Gastrocnemius medialis (tissue), 4 donors: ENCODE measurements around the gene RGS13. TPM values are rescaled to one million over a fixed set of nuclear protein-coding genes. Genes with fewer than 3 reads are reported as not detected.

Experiments used
- ATAC-seq, 2 donors: fragments of 150-250 bp; one replicate each; pipeline ENCODE4 v1.9.1; 2016
- DNase-seq, 2 donors: peaks; one replicate each; pipeline ENCODE4 v3.0.0-alpha.2; 2019
- H3K27ac ChIP-seq, 4 donors: fragments of 200-600 bp; sonication (generic); 1 replicate in 1 of 4; 2 replicates in 3 of 4; pipeline ENCODE4 v1.5.1; 2016 to 2018; ENCODE audit warnings: mild to moderate bottlenecking in 2 of 4, moderate library complexity in 1 of 4
- H3K27me3 ChIP-seq, 3 donors: fragments of 200-600 bp; sonication (generic) in 2 of 3; 1 replicate in 1 of 3; 2 replicates in 2 of 3; pipeline versions ENCODE4 v1.5.1 to v1.6.0; 2016 to 2019; ENCODE audit warnings: mild to moderate bottlenecking in 1 of 3, moderate library complexity in 1 of 3
- H3K36me3 ChIP-seq, 2 donors: fragments of 200-600 bp; sonication (generic) in 1 of 2; one replicate each; pipeline ENCODE4 v1.5.1; 2017 to 2018
- H3K4me1 ChIP-seq, 2 donors: fragments of 200-600 bp; sonication (generic) in 1 of 2; one replicate each; pipeline ENCODE4 v1.5.1; 2016 to 2017; ENCODE audit warnings: mild to moderate bottlenecking in 2 of 2
- H3K4me3 ChIP-seq, 4 donors: fragments of 200-600 bp; sonication (generic) in 3 of 4; 1 replicate in 1 of 4; 2 replicates in 3 of 4; pipeline ENCODE4 v1.5.1; 2016 to 2019; ENCODE audit warnings: mild to moderate bottlenecking in 2 of 4
- H3K9me3 ChIP-seq, 3 donors: fragments of 200-600 bp; sonication (generic) in 2 of 3; 1 replicate in 1 of 3; 2 replicates in 2 of 3; pipeline ENCODE4 v1.5.1; 2016 to 2019
- POLR2A ChIP-seq, 2 donors: fragments of 450-650 bp; IDR thresholded peaks; one replicate each; pipeline ENCODE4 v1.6.1; 2017; ENCODE audit warnings: antibody characterized with exemption in 2 of 2, mild to moderate bottlenecking in 2 of 2, moderate library complexity in 2 of 2
- in situ Hi-C, 4 donors: fragments of 200-750 bp; cut with MboI; loops; one replicate each; pipeline versions ENCODE4 v1.15.0 to v1.8.0; 2017; ENCODE audit warnings: low sequenced_read_pairs in 4 of 4
- intact Hi-C: fragments of 100-400 bp; cut with DNase I; formaldehyde crosslinking; loops from one replicate; pipeline ENCODE4 v1.15.1; 2023; ENCODE audit warnings: low total_unique reads
- total RNA-seq, 4 donors: library from RNA; depleted of rRNA; stranded (reverse); fragments of >200 nt; gene quantifications; one replicate each; pipeline versions ENCODE4 v1.1.0 to v1.2.3, GENCODE V29; 2016
- TF ChIP-seq, protein P1 (sequence below), 5 experiments: fragments of 450-650 bp in 3 of 5; fragments of 200-600 bp in 2 of 5; sonication (generic) in 2 of 5; IDR thresholded peaks in 4 of 5; conservative IDR thresholded peaks in 1 of 5; 1 replicate in 4 of 5; 2 replicates in 1 of 5; pipeline ENCODE4 v1.5.1; 2016 to 2019; ENCODE audit warnings: antibody characterized with exemption in 5 of 5, mild to moderate bottlenecking in 3 of 5, moderate library complexity in 3 of 5

The RGS13 gene
- total RNA-seq, 4 donors from 2014 or later: not detected

DNA sequence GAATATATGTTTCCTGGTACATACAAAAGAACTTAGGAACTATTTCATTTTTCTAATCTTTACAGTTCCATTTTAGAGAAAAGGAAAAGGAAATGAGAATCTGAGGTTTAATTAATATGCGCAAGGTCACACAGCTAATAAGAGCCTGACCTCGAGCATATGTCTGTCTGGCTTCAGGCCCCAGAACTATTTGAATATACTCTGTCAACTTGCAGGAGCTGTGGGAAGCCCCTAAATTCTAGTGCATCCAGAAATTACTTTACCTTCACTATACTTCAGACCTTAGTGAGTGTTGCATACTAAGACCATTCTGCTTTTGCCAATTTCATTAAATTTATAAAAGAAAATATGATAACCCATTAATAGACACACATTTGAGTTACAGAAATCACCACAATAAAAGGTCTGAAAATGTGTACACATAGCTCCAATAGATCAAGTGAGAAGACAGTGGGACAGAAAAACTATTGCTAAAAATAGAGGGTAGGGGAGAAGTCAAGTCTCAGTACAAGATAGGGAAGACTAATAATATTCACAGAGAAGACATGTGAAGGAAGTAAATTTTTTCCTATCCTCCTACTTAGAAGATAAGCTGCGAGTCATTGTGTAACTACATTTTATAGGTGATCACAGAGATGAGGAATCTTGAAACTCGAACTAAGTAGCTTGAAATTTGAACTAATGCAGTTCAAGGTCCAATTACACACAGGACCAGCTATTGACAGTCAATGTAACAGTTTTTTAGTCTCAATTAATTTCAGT, 3.8 kb downstream of the RGS13 start:
- H3K27me3 ChIP-seq: no peaks in the 10 kb centered on the region
- no peaks in the 10 kb centered on the region for H3K4me1 ChIP-seq
- H3K4me3 ChIP-seq: no peak overlapping the region
- intact Hi-C loops (no loop called here), in situ Hi-C loops (no loop called here)
- H3K27ac ChIP-seq: no peak overlapping the region
- TF ChIP-seq POLR2A (IDR thresholded peaks at IDR 0.05): no peak
- ATAC-seq: no peak
- no peaks in the 10 kb centered on the region for H3K9me3 ChIP-seq
- H3K36me3 ChIP-seq: no peaks in the 10 kb centered on the region
- DNase-seq: no peak

- intact Hi-C loops (no loop called here), in situ Hi-C loops (no loop called here)
- H3K4me3 ChIP-seq: no peak overlapping the region
- TF ChIP-seq, protein P1, sequence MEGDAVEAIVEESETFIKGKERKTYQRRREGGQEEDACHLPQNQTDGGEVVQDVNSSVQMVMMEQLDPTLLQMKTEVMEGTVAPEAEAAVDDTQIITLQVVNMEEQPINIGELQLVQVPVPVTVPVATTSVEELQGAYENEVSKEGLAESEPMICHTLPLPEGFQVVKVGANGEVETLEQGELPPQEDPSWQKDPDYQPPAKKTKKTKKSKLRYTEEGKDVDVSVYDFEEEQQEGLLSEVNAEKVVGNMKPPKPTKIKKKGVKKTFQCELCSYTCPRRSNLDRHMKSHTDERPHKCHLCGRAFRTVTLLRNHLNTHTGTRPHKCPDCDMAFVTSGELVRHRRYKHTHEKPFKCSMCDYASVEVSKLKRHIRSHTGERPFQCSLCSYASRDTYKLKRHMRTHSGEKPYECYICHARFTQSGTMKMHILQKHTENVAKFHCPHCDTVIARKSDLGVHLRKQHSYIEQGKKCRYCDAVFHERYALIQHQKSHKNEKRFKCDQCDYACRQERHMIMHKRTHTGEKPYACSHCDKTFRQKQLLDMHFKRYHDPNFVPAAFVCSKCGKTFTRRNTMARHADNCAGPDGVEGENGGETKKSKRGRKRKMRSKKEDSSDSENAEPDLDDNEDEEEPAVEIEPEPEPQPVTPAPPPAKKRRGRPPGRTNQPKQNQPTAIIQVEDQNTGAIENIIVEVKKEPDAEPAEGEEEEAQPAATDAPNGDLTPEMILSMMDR (IDR thresholded peaks at IDR 0.05 in 4 of 5, conservative IDR thresholded peaks at IDR 0.05 in 1 of 5): no peak
- no peak for TF ChIP-seq POLR2A (IDR thresholded peaks at IDR 0.05)
- no peaks in the 10 kb centered on the region for H3K4me1 ChIP-seq
- ATAC-seq (no peak), DNase-seq (no peak)
- no peaks in the 10 kb centered on the region for H3K36me3 ChIP-seq
- H3K27ac ChIP-seq: no peak overlapping the region
- no peaks in the 10 kb centered on the region for H3K9me3 ChIP-seq
- no peaks in the 10 kb centered on the region for H3K27me3 ChIP-seq
Observed at GRCh38 chr1:192652159-192652558, 16.2 kb downstream of the RGS13 start.

DNA sequence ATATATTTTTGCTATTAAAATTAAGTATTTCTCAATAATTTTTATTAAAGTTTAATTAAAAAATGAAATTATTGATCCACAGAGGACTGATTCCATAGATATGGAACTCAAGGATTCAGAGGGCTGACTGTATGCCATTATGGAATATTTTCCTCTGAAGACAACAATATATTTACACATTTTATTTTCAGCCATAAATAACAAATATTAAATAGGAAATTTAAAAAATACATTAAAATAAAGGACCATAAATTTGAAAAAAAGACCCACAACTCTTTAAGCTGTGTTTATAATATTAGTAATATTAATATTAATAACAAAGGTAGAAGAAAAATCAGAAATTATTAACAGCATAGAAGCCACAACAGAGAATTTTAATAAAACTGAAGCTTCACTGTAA, 18.2 kb downstream of the RGS13 start:
- ATAC-seq (no peak), DNase-seq (no peak)
- intact Hi-C loops (no loop called here), in situ Hi-C loops (no loop called here)
- H3K4me1 ChIP-seq: peaks cover 0 to 7% of the 10 kb centered on the region in 2 donors
- no peak overlapping the region for H3K27ac ChIP-seq
- H3K9me3 ChIP-seq: no peaks in the 10 kb centered on the region
- no peak for TF ChIP-seq POLR2A (IDR thresholded peaks at IDR 0.05)
- TF ChIP-seq, protein P1 (IDR thresholded peaks at IDR 0.05 in 4 of 5, conservative IDR thresholded peaks at IDR 0.05 in 1 of 5): no peak
- no peak overlapping the region for H3K4me3 ChIP-seq
- no peaks in the 10 kb centered on the region for H3K27me3 ChIP-seq
- no peaks in the 10 kb centered on the region for H3K36me3 ChIP-seq

- DNase-seq: no peak
- Histone ChIP-seq H3K4me3 (no peak overlapping the region), H3K27me3 (no peaks in the 10 kb centered on the region), H3K4me1 (peaks cover 0 to 7% of the 10 kb centered on the region in 2 donors), H3K9me3 (no peaks in the 10 kb centered on the region), H3K36me3 (no peaks in the 10 kb centered on the region), H3K27ac (no peak overlapping the region)
- in situ Hi-C loops (no loop called here), intact Hi-C loops (no loop called here)
- TF ChIP-seq POLR2A (IDR thresholded peaks at IDR 0.05): no peak
- TF ChIP-seq, protein P1 (IDR thresholded peaks at IDR 0.05 in 4 of 5, conservative IDR thresholded peaks at IDR 0.05 in 1 of 5): no peak
- no peak for ATAC-seq
Observed at GRCh38 chr1:192654591-192655251, 18.8 kb downstream of the RGS13 start.

GRCh38 chr1:192657760-192658159, 21.8 kb downstream of the RGS13 start:
- Histone ChIP-seq H3K4me3 (no peak overlapping the region), H3K4me1 (peaks cover 0 to 7% of the 10 kb centered on the region in 2 donors), H3K27me3 (no peaks in the 10 kb centered on the region), H3K36me3 (no peaks in the 10 kb centered on the region), H3K27ac (no peak overlapping the region), H3K9me3 (no peaks in the 10 kb centered on the region)
- ATAC-seq (no peak), DNase-seq (no peak)
- intact Hi-C loops: no loop called here
- in situ Hi-C loops: no loop called here
- TF ChIP-seq, protein P1 (IDR thresholded peaks at IDR 0.05 in 4 of 5, conservative IDR thresholded peaks at IDR 0.05 in 1 of 5): no peak
- TF ChIP-seq POLR2A (IDR thresholded peaks at IDR 0.05): no peak
